Measurements from ENCODE around the gene DGKD.

The DGKD gene

GRCh38 chr2:233444501-233444900 is 90.2 kb downstream of the DGKD start:
- Mint-ChIP-seq H3K27ac (no peak overlapping the region), H3K4me3 (no peak overlapping the region), H3K27me3 (no peaks in the 10 kb centered on the region), H3K4me1 (ENCODE audit: low read depth) (no peaks in the 10 kb centered on the region), H3K9me3 (no peaks in the 10 kb centered on the region), H3K36me3 (ENCODE audit: low read depth) (peaks cover 100% of the 10 kb centered on the region)
- intact Hi-C loops (cut with micrococcal nuclease), result loop anchor here (5.0 kb wide), 2 partner anchors 42 to 157 kb away; no protein-coding TSS in a partner anchor

GRCh38 chr2:233445152-233445830 is 91.0 kb downstream of the DGKD start:
- intact Hi-C loops (cut with micrococcal nuclease), result no loop called here
- Mint-ChIP-seq H3K36me3 (ENCODE audit: low read depth) (peaks cover 100% of the 10 kb centered on the region), H3K27ac (no peak overlapping the region), H3K4me1 (ENCODE audit: low read depth) (no peaks in the 10 kb centered on the region), H3K27me3 (no peaks in the 10 kb centered on the region), H3K9me3 (no peaks in the 10 kb centered on the region), H3K4me3 (no peak overlapping the region)

DNA sequence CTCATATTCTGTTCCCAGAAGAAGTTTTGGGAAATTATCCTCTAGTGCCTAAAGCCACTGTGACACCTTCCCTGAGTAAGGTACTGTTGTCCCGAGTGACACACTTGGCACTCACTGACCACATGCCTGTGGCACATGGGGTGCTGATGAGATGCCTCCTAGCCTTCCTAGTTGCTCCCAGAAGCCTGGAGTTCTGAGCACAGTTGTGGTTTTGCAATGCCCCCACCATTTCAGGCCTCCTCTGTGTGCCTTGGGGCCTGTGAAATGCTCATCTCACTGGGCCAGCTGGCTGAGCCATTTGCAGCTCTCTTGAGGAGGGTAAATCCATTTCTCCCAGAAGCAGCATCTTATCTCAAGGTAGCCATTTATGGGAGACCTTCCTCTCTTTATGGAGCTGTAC is 91.8 kb downstream of the DGKD start:
- Mint-ChIP-seq H3K9me3 (no peaks in the 10 kb centered on the region), H3K36me3 (ENCODE audit: low read depth) (peaks cover 100% of the 10 kb centered on the region), H3K27me3 (no peaks in the 10 kb centered on the region), H3K4me1 (ENCODE audit: low read depth) (no peaks in the 10 kb centered on the region), H3K27ac (no peak overlapping the region), H3K4me3 (no peak overlapping the region)
- intact Hi-C loops (cut with micrococcal nuclease), result no loop called here

DNA sequence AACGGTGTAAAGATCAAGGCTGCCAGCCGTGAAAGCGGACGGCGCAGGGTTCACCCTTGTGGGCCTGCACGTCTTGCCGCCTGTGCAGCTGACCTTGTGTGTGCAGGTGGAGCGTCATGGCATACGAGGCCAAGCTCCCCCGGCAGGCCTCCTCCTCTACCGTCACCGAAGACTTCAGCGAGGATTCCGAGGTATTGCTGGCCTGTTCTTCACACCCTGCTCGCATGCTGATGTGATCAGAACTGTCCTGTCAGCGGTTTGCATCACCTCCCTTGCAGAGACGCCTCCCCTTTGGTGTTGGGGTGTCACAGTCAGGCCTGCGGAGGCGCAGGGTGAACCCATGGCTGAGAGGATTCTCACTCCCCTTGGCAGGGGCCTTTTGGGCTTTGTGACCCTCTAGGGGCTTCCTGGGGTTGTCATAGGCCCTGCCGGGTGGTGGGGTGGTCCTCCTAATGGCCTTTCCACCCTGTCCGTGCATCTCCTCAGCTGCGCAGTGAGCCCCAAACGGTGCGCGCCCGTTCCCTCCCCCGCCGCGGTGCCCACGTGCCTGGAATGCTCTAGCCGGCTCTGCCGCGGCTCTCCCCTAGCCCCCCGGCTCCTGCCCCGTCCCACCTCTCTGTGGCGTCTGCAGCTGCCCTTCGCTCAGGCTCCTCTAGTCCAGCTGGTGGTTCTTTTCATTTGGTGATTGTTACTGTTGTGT is 92.5 kb downstream of the DGKD start:
- Mint-ChIP-seq H3K36me3 (ENCODE audit: low read depth) (peaks cover 97% of the 10 kb centered on the region), H3K4me3 (no peak overlapping the region), H3K4me1 (ENCODE audit: low read depth) (no peaks in the 10 kb centered on the region), H3K27ac (no peak overlapping the region), H3K27me3 (no peaks in the 10 kb centered on the region), H3K9me3 (no peaks in the 10 kb centered on the region)
- intact Hi-C loops (cut with micrococcal nuclease), result no loop called here

- Mint-ChIP-seq H3K27me3 (no peaks in the 10 kb centered on the region), H3K4me1 (ENCODE audit: low read depth) (no peaks in the 10 kb centered on the region), H3K4me3 (no peak overlapping the region), H3K9me3 (no peaks in the 10 kb centered on the region), H3K36me3 (ENCODE audit: low read depth) (peaks cover 95% of the 10 kb centered on the region), H3K27ac (no peak overlapping the region)
- intact Hi-C loops (cut with micrococcal nuclease), result no loop called here
Observed at GRCh38 chr2:233447506-233448219, 93.4 kb downstream of the DGKD start.

DNA sequence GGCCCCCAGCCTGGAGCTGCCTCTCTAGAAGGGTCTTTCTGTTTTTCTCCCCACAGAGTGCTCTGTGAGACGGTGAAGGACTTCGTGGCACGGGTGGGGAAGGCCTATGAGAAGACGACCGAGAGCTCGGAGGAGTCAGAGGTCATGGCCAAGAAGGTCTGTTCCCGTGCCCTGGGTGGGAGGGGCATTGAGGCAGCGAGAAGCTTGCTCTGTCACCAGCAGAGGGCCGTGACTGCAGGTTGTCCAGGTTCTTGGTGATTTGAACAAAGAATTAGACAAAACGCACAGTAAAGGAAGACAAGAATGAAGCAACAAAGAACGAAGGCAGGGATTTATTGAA is 93.9 kb downstream of the DGKD start:
- Mint-ChIP-seq H3K4me3 (no peak overlapping the region), H3K27me3 (no peaks in the 10 kb centered on the region), H3K4me1 (ENCODE audit: low read depth) (no peaks in the 10 kb centered on the region), H3K36me3 (ENCODE audit: low read depth) (peaks cover 95% of the 10 kb centered on the region), H3K27ac (no peak overlapping the region), H3K9me3 (no peaks in the 10 kb centered on the region)
- intact Hi-C loops (cut with micrococcal nuclease), result no loop called here

GRCh38 chr2:233448575-233448974 is 94.3 kb downstream of the DGKD start:
- peaks cover 95% of the 10 kb centered on the region for H3K36me3 Mint-ChIP-seq (ENCODE audit: low read depth)
- H3K4me3 Mint-ChIP-seq, result no peak overlapping the region
- H3K27me3 Mint-ChIP-seq, result no peaks in the 10 kb centered on the region
- intact Hi-C loops (cut with micrococcal nuclease), result no loop called here
- no peak overlapping the region for H3K27ac Mint-ChIP-seq
- no peaks in the 10 kb centered on the region for H3K9me3 Mint-ChIP-seq
- no peaks in the 10 kb centered on the region for H3K4me1 Mint-ChIP-seq (ENCODE audit: low read depth)

DNA sequence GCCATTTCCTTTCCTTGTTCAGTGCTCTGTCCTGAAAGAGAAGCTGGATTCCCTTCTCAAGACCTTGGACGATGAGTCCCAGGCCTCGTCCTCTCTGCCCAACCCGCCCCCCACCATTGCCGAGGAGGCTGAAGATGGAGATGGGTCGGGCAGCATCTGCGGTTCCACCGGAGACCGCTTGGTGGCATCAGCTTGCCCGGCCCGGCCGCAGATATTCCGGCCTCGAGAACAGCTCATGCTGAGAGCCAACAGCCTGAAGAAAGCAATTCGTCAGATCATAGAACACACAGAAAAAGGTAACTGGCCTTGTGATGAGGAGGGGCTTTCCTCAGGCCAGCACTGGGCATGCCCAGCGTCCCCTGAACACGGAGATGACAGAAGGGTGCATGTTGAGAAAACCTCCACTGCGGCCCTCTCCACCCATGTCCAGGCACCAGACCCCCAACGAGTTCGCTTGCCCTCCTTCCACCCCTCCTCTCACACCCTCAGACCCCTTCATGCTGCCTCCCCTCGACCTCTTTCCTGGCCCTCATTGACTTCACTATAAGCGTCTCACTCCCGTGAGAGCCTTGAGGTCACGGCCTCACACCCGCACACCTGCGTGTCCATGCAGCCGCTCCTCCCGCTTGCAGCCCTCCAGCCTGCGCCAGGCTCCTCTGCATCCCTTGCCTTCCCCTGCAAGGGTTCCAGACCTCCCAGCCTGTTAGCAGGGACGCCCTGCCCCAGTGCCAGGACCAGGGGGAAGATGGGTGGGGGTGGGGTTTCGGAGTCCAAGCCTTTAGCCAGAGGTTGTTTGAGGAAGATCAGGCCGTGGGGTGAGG is 95.0 kb downstream of the DGKD start:
- Mint-ChIP-seq H3K4me1 (ENCODE audit: low read depth) (no peaks in the 10 kb centered on the region), H3K36me3 (ENCODE audit: low read depth) (peaks cover 95% of the 10 kb centered on the region), H3K4me3 (no peak overlapping the region), H3K27ac (no peak overlapping the region), H3K27me3 (no peaks in the 10 kb centered on the region), H3K9me3 (no peaks in the 10 kb centered on the region)
- intact Hi-C loops (cut with micrococcal nuclease), result no loop called here

DNA sequence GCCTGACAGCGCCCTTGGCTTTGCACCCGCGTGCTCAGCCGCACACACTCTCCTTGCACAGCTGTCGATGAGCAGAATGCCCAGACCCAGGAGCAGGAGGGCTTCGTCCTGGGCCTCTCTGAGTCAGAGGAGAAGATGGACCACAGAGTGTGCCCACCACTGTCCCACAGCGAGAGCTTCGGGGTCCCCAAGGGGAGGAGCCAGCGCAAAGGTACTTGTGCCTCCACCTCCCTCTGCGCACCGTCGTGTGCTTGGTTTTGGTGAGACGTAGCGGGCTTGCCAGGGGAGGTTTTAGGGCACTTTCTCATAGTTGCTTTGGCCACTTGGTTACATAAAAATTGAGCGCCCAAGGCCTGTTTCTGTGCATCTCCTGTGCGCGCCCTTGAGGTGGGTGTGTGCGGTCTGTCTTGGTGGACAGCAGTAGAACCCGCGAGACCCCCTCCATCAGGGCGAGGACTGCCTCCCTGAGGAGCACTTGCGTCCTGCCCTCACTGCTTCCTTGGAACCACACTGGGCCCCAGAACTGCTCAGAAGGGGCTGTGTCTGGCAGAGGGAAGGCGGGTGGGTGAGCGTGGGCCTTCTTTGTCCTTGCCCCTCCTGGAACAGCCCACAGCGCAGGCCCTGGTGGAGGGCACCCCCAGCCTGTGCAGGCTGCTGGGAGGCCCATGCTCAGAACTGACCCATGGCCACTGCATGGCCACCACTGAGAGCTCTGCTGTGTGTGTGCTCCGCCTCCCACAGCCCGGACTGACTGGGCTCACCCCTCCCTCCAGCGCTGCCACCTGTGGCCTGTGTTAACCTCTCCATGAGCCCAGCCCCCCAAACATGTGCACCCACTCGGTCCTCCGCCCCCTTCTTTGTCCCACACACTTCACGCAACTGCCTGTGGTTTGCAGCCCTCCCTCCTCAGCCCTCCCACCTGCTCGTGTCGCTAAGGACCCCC is 95.9 kb downstream of the DGKD start:
- intact Hi-C loops (cut with micrococcal nuclease), result no loop called here
- Mint-ChIP-seq H3K36me3 (ENCODE audit: low read depth) (peaks cover 95% of the 10 kb centered on the region), H3K27ac (no peak overlapping the region)

GRCh38 chr2:233450864-233451575 is 96.7 kb downstream of the DGKD start:
- intact Hi-C loops (cut with micrococcal nuclease), result no loop called here
- H3K27ac Mint-ChIP-seq, result no peak overlapping the region
- H3K4me3 Mint-ChIP-seq, result no peak overlapping the region

More for the DNA sequence above, 95.9 kb downstream of the DGKD start:
- no peaks in the 10 kb centered on the region for H3K9me3 Mint-ChIP-seq
- no peaks in the 10 kb centered on the region for H3K4me1 Mint-ChIP-seq (ENCODE audit: low read depth)
- H3K4me3 Mint-ChIP-seq, result no peak overlapping the region
- H3K27me3 Mint-ChIP-seq, result no peaks in the 10 kb centered on the region

GRCh38 chr2:233451950-233452349 is 97.7 kb downstream of the DGKD start:
- H3K9me3 Mint-ChIP-seq, result no peaks in the 10 kb centered on the region
- H3K4me1 Mint-ChIP-seq (ENCODE audit: low read depth), result no peaks in the 10 kb centered on the region
- H3K27ac Mint-ChIP-seq, result no peak overlapping the region
- no peaks in the 10 kb centered on the region for H3K27me3 Mint-ChIP-seq
- H3K4me3 Mint-ChIP-seq, result no peak overlapping the region
- intact Hi-C loops (cut with micrococcal nuclease), result no loop called here
- peaks cover 95% of the 10 kb centered on the region for H3K36me3 Mint-ChIP-seq (ENCODE audit: low read depth)

More at GRCh38 chr2:233450864-233451575, 96.7 kb downstream of the DGKD start:
- H3K36me3 Mint-ChIP-seq (ENCODE audit: low read depth), result peaks cover 95% of the 10 kb centered on the region
- no peaks in the 10 kb centered on the region for H3K27me3 Mint-ChIP-seq
- no peaks in the 10 kb centered on the region for H3K4me1 Mint-ChIP-seq (ENCODE audit: low read depth)
- H3K9me3 Mint-ChIP-seq, result no peaks in the 10 kb centered on the region

GRCh38 chr2:233453111-233453915 is 99.0 kb downstream of the DGKD start:
- Mint-ChIP-seq H3K9me3 (no peaks in the 10 kb centered on the region), H3K27ac (peak overlapping the region; percentile 13), H3K36me3 (ENCODE audit: low read depth) (peaks cover 95% of the 10 kb centered on the region), H3K4me1 (ENCODE audit: low read depth) (no peaks in the 10 kb centered on the region), H3K4me3 (no peak overlapping the region), H3K27me3 (no peaks in the 10 kb centered on the region)
- intact Hi-C loops (cut with micrococcal nuclease), result no loop called here

Measured in dendritic cell treated with granulocyte-macrophage colony-stimulating factor and Interleukin-4, amounts not matched to agents 40 ng/mL and 50 ng/mL, for 4 days (primary cell).